BJ (cell line): ENCODE measurements around the gene HAUS8. TPM values are rescaled to one million over a fixed set of nuclear protein-coding genes. Genes with fewer than 3 reads are reported as not detected.
"Not testable (repeated sequence)": the region's sequence is repeated elsewhere in the genome, so short reads cannot be mapped to it uniquely, and the experiment has no call there.

Experiments
- CTCF ChIA-PET: fragments of 350-600 bp; formaldehyde crosslinking; extraction: SDS; loops from one replicate; lab custom pipeline; 2021; ENCODE audit warnings: antibody characterized with exemption, inconsistent platforms; lab: Yijun Ruan, JAX
- POLR2A ChIA-PET: fragments of 300-600 bp; sonication (Branson Sonifier 250); formaldehyde crosslinking; extraction: SDS; loops from one replicate; lab custom pipeline; 2021; ENCODE audit warnings: antibody characterized with exemption; lab: Charles Lee
- DNase-seq: peaks from one replicate; pipeline ENCODE4 v3.0.0-alpha.2; 2011; ENCODE audit warnings: low read depth
- H3K27me3 ChIP-seq: 2 replicates; pipeline ENCODE4 v1.6.0; 2011; ENCODE audit warnings: low read length; ENCODE audit not compliant: control insufficient read depth, insufficient read depth
- H3K36me3 ChIP-seq: 2 replicates; pipeline ENCODE4 v1.5.1; 2011; ENCODE audit warnings: low read length; ENCODE audit not compliant: control insufficient read depth, insufficient read depth
- H3K4me3 ChIP-seq: 2 replicates; pipeline ENCODE4 v1.5.1; 2011; ENCODE audit warnings: low read depth, mild to moderate bottlenecking, control low read depth, low read length
- polyA plus RNA-seq: library from polyadenylated mRNA; depleted of rRNA; stranded (reverse); fragments of >200 nt; gene quantifications from 2 replicates; pipeline ENCODE4 v1.2.3, GENCODE V29; 2011
- TF ChIP-seq, protein P1 (sequence below): IDR thresholded peaks from 2 replicates; pipeline ENCODE4 v1.5.1; 2011; ENCODE audit warnings: low read depth, mild to moderate bottlenecking, control low read depth, inconsistent platforms, low read length, moderate library complexity; ENCODE audit not compliant: insufficient read depth

The HAUS8 gene
- polyA plus RNA-seq, 1 experiment = 14.0 TPM

DNA sequence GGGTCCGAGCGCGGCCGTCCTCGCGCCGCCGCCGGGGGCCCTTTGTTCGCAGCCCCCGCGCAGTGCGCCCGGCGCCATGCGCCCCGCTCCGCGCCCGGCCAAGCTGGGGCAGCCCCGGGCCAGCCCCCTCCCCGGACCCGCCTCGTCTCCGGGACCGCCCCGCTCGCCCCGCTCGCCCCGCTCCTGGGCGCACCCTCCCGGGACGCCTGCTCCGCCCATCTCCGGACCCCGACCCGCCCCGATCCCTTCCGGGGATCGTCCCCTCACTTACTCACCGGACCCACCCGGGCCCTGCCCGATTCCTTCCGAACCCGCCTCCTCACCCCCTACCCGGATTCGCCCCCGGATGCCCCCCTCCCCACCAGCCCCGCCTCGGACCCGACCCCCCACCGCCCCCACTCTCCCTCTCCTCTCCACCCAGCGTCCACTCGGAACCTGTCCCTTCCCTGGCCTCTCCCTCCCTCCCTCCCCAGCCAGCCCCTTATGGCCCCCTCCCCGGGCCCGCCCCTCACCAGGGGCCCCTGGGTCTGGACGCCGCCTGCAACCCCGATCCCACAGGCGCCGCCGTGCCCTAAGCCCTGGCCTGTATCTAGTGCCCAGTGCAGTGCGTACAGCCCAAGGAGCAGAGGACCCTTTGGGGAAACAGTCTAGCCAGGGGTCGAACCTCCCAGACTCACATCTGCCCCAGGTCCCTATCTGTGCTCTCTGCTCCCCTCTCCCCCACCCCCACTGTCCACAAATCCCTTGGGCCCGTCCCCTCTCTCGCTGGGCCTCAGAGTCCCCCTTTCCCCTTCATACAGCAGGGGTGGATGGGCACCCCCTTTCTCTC, 48.3 kb downstream of the HAUS8 start, which contains the start of gene CPAMD8:
TSS of gene CPAMD8 (minus strand) at position 105 of the 829 bp plus-strand sequence. CDS start 168 bp downstream, outside the sequence.
- H3K4me3 ChIP-seq = no peak within 1 kb of the TSS
- POLR2A ChIA-PET = no interaction called here

DNA sequence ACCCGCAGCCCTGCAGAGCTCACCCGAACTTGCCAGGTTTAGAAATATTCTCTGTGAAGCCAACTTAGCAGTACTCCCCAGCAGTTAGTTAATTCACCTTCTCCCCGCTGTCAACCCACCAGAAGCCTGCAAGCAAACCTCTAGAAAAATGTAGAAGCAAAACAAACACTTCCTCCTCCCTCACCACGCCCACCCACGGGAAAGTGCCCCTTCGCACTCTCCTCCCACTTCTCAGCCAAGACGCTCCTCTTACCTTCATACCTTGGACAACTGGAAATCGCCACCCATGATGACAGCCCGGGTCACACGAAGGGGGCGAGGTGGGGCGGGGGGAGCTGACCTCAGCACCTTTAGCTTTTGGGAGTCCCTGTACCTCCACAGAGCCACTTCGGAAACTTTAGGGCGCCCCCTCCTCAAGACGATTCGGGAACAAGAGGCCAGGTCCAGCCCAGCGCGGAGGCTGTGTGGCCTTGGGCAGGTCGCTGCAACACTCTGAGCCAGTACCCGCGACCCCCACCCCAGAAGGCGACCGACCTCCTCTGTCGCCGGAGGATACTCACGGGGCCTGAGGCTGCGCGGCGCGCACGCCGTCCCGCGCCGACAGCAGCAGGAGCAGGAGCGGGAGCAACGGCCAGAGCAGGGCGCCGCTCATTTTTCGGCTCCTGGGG, 49.1 kb downstream of the HAUS8 start:
- no peaks in the 10 kb centered on the region for H3K36me3 ChIP-seq
- TF ChIP-seq, protein P1, sequence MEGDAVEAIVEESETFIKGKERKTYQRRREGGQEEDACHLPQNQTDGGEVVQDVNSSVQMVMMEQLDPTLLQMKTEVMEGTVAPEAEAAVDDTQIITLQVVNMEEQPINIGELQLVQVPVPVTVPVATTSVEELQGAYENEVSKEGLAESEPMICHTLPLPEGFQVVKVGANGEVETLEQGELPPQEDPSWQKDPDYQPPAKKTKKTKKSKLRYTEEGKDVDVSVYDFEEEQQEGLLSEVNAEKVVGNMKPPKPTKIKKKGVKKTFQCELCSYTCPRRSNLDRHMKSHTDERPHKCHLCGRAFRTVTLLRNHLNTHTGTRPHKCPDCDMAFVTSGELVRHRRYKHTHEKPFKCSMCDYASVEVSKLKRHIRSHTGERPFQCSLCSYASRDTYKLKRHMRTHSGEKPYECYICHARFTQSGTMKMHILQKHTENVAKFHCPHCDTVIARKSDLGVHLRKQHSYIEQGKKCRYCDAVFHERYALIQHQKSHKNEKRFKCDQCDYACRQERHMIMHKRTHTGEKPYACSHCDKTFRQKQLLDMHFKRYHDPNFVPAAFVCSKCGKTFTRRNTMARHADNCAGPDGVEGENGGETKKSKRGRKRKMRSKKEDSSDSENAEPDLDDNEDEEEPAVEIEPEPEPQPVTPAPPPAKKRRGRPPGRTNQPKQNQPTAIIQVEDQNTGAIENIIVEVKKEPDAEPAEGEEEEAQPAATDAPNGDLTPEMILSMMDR = no peak
- no peak for DNase-seq
- POLR2A ChIA-PET = no interaction called here
- H3K27me3 ChIP-seq = peaks cover 22% of the 10 kb centered on the region
- no peak overlapping the region for H3K4me3 ChIP-seq
- CTCF ChIA-PET = no interaction called here

More for the DNA sequence above, 48.3 kb downstream of the HAUS8 start, which contains the start of gene CPAMD8:
- TF ChIP-seq, protein P1 = no peak
- Histone ChIP-seq H3K27me3 (peaks cover 22% of the 10 kb centered on the region), H3K36me3 (no peaks in the 10 kb centered on the region)
- DNase-seq = no peak
- CTCF ChIA-PET = no interaction called here

DNA sequence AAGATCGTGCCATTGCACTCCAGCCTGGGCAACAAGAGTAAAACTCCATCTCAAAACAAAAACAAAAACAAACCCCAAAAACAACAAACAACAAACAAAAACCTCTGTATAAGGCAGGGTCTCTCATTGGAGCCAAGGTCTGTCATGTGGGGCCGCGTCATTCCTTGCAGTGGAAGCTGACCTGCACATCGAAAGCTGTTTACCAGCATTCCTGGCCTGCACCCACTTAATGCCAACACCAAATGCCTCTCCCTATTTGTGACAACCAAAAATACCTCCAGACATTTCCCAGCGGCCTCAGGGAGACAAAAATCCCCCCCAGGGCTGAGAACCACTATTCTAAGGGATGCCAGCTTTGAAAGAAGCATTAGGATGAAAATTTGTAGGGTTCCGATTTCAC, 49.9 kb downstream of the HAUS8 start:
- no peaks in the 10 kb centered on the region for H3K36me3 ChIP-seq
- no peak overlapping the region for H3K4me3 ChIP-seq
- peaks cover 22% of the 10 kb centered on the region for H3K27me3 ChIP-seq
- CTCF ChIA-PET = no interaction called here
- TF ChIP-seq, protein P1 = no peak
- no peak for DNase-seq
- POLR2A ChIA-PET = no interaction called here

DNA sequence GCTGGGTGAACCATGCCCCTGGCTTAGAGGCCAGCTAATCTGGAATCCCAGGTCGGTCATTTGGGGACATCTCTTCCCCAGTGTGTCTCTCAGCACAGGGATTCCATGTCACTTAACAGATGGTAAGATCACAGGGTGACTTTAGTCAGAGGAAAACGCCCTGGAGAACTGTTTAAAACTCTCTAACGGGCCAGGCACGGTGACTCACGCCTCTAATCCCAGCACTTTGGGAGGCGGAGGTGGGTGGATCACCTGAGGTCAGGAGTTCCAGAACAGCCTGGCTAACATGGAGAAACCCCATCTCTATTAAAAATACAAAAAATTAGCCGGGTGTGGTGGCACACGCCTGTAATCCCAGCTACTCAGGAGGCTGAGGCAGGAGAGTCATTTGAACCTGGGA, 50.3 kb downstream of the HAUS8 start:
- H3K27me3 ChIP-seq = peaks cover 22% of the 10 kb centered on the region
- H3K4me3 ChIP-seq, CTCF ChIA-PET, DNase-seq, H3K36me3 ChIP-seq, POLR2A ChIA-PET: not testable (repeated sequence)

DNA sequence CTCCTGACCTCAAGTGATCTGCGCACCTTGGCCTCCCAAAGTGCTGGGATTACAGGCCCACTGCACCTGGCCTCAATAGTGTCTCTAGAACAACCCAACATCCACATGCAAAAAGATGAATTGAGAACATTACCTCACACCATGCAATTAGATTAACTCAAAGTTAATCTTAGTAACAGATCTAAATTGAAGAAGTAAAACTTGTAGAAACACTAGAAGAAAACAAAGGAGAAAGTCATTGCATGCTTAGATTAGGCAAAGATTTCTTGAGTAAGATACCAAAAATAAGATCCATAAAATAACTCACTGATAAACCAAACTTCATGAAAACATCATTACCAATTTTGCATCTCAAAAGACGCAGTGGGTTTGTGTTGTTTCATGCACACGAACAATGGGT, 51.4 kb downstream of the HAUS8 start:
- TF ChIP-seq, protein P1 = no peak
- CTCF ChIA-PET = no interaction called here
- no peak for DNase-seq
- Histone ChIP-seq H3K4me3 (no peak overlapping the region), H3K27me3 (peaks cover 21% of the 10 kb centered on the region), H3K36me3 (no peaks in the 10 kb centered on the region)
- POLR2A ChIA-PET = no interaction called here
